GM19328 (cell line): ENCODE measurements around the gene DNAJB14.
"Not testable (repeated sequence)": the region's sequence is repeated elsewhere in the genome, so short reads cannot be mapped to it uniquely, and the experiment has no call there.

Experiments used
- ATAC-seq: cut with Tn5 transposase; IDR thresholded peaks from one replicate; pipeline ENCODE4 v1.9.1; 2021; ENCODE audit warnings: mild to moderate bottlenecking, moderate library complexity; ENCODE audit not compliant: unreplicated experiment

DNAJB14 gene

DNA sequence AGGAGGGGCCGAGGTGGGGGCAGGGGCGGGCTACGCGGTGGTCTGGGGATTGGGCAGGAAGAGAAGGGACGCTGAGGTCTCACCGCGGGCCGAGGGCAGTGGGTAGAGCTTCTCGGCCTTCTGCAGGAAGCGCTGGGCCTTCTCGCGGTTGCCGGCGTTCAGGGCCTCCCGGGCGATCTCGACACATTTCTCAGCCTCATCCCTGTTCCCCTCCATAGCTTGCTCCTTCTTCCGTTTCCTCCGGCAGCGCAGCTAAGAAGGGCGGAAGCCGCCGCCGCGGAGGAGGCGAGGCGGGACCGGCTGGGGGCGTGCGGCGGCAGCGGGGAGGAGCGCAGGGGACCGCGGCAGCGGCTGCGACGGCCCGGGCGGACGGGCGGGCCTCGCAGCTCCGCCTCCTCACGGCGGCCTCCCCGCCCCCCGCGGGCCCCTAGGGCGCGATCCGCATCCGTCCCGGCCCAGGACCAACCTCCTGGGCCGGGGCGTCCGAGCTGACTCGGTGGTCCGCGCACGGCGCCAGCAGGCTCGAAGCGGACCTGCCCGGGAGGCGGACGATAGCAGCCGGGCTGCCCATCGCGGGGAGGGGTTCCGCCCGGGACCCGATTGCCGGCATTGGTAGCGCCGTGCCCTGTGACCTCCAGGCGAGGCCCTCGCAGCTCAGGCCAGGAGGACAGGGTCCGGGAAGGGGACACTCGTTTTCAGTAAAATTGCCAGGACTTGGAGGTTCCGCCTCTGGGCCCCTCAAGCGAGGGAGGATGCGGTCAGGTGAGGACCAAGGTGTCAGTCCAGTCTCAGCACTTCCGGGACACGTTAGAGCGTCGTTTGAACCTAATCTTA, at the start of gene DNAJB14:
DNAJB14 (minus strand) TSS at position 263 of the 834 bp plus-strand sequence; CDS start at position 216, 47 bp downstream.
- peak; percentile 40 for ATAC-seq

GRCh38 chr4:99991741-99992140, 45.3 kb upstream of the DNAJB14 start:
- ATAC-seq, result no peak

GRCh38 chr4:99987681-99988080, 41.3 kb upstream of the DNAJB14 start:
- ATAC-seq, result no peak

DNA sequence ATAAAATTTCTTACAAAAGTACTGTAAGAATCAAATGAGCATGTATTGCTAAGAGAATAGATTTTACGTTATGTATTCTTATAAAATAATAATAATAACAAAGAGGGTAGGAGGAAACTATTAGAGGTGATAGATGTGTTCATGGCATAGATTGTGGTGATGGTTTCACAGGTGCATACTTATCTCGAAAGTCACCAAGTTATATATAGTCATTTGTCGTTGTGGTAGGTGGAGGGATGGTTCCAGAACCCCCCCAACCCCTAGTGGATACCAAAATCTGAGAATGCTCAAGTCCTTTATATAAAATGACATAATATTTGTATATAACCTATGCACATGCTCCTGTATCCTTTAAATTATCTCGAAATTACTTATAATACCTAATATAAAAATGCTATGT, 40.4 kb upstream of the DNAJB14 start:
- peak; percentile 64 for ATAC-seq

DNA sequence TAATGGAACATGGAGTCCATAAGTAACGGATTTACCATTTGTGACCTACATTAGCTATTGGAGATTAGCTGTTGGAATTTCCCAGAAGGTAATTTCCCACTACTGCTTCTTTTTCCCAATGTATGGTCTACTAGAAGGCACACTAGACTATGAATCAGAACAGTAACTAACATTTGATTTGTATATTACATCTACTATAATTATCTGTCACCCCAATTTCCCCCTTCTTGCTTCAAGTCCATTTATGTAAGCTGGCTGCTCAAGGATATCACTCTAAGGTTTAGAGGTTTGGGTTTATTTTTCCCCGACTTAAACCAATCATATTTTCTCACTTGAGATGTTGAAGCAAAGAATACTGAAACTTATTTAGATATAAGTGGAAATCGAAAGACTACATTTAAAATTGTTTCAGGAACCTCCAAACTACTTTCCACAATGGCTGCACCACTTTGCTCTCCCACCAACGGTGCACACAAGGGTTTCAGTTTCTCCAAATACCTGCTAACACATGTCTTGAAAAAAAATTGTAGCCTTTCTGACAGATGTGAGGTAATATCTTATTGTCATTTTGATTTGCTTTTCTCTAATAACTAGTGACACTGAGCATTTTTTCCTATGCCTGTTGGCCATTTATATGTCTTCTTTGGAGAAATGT, 37.0 kb upstream of the DNAJB14 start:
- no peak for ATAC-seq

- ATAC-seq, result no peak
These were observed 33.5 kb upstream of the DNAJB14 start for GRCh38 chr4:99979872-99980271.

DNA sequence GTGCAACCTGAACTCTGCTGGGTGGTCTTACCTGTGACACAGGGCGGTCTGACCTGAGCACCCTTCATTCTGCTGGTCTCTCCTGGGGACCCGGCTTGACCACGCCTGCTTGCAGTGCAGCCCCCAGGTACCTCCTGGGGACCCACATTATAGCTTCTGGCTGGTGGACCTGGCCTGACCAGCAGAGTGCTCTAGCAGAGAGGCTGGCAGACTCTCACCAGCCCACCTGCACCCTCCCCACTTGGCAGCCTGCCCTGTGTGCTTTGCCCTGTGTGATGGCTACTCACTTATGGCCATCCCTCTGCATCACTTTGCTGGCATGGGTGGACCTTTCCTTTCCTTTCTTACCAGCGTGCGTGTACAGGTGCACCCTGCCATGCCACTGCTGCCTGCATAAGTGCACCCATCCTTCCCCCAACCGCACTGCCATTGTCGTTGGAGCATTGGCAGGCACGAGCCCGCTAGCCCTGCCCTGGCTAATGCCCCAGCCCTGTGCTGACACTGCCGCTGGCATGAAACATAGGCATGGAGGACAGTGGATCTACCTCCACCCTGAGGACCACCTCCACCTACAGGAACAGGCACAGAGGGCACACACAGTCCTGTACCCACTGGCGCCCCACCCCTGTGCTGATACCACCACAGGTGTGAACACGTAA, 25.2 kb upstream of the DNAJB14 start:
- ATAC-seq, result no peak

DNA sequence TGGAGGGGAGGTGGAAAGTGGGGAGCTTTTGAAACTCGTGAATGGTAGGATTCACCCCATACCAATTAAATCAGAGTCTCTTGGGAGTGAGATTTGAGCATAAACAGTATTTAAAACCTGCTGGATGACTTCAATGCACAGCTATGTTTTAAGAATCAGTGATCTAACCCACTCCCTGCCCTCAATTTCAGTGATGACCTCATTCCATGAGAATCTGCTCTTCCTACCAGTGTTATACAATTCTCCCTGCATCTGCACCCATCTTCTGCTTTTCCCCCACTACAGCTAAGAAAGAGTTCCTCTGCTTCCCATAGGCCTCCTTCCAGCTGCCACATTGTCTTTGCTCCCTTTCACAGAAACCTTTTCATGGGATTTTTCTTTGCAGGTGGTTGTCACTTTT, 21.9 kb upstream of the DNAJB14 start:
- no peak for ATAC-seq

- ATAC-seq, result no peak
These were observed 20.3 kb upstream of the DNAJB14 start for GRCh38 chr4:99966692-99967091.

DNA sequence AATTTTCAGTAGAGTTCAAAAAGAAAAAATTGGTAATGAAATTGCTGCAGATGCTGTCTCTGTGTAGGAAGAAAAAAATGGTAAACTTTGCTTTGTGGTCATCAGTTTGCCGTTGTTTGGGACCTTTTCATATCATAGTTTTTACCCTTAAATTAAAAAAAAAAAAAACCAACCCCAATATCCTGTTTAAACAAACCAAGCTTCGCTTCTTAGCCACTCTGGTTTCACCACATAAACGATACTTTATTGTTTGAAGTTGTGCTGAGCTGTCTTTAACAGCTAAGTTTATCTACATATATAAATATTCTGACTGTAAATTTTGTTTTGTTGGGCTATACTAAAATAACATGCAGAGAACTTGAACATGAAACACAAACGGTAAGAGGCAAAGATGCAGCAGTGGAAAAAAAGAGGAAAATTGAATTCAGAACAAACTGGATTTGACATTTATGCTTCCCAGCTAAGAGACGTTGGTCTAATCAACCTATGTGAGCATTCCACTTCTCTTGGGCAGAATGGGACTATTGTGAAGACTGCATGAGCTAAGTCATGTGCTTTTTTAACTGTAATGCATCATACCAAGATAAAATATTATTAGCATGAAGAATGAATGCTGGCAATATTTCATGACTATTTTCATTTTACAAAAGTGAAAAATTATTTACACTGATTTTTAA, 19.4 kb upstream of the DNAJB14 start:
- no peak for ATAC-seq

DNA sequence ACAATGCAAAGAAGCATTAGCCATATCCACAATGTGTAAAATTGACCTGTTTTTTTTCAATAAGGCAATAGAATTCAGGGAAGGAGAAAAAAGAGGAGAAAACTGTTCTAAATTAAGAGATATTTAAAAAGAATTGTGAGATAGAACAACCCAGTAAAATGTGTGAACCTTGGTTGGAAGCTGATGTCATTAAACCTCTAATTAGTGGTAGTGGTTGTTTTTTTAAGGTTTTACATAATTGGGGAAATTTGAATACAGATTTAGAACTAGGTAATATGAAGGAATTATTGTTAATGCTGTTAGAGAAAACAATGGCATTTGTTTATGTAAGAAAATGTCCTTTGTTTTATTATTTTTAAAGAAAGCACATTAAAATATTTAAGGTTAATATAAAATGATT, 18.8 kb upstream of the DNAJB14 start:
- ATAC-seq, result no peak

DNA sequence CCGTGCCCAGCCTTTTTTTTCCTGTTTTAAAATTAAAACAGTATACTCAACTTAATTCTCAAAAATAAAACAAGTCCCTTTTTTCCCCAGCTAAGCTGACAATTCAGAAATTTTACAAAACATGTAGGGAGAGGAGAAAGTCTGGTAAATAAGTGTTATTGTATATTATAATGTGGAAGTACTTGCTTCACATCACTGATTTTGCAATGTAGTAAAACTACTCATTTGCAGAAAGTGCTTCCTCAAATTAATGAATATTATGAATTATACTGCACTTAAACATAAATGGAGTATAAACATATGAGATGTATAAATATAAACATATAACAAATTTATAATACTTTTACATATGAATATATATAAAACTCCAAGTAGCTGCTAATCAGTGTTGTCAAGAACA, 15.3 kb upstream of the DNAJB14 start:
- no peak for ATAC-seq

- no peak for ATAC-seq
These were observed 14.2 kb upstream of the DNAJB14 start for GRCh38 chr4:99960648-99961047.

- not testable (repeated sequence) for ATAC-seq
These were observed 11.8 kb upstream of the DNAJB14 start for GRCh38 chr4:99958207-99958606.

- ATAC-seq, result no peak
These were observed 4.5 kb upstream of the DNAJB14 start for GRCh38 chr4:99950913-99951254.

DNA sequence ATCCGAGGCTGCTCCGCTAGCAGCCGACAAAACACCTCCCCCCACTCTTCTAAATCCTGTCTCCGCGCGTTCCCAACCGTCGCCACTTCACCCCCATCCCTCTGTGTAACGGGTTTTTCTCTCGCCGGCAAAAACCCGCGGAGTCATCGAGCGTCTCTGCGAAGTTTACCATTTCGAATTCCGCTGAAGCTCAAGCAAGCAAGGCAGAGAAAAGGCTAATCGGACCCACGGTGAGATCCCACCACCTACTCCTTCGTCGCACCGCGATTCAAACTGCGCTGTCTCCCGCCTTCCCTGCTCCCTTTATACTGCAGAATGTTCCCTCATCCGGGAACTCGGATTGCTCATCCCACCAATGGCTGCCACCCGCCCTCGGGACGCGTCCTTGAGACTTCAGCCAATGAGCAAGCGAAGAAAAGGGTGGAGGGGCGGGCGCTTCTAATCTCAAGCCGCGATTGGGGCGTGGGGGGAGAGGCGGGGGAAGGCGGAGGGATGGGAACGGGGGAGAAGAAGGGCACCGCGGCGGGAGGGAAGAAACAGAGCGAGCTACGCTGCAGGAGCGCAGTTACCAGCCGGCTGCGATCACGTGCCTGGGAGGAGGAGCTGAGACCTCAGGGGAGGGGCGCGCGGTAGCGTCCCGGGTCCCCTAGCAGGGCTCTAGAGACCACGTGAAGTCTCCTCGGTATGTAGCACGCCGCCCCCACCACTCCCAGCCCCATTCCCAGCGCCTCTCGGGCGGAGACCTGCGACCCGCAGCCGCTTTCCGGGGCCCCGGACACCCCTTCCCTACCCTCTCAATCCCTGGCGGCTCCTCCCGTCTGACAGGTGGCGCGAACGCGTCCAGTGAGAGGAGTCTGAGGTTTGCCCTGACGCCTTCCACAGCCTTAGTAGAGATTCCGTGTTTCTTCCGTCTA, 3.8 kb upstream of the DNAJB14 start, which contains the start of gene H2AZ1:
H2AZ1 (minus strand) TSS at position 277 of the 914 bp plus-strand sequence; CDS start at position 172, 105 bp downstream.
- peak; percentile 62 for ATAC-seq

DNA sequence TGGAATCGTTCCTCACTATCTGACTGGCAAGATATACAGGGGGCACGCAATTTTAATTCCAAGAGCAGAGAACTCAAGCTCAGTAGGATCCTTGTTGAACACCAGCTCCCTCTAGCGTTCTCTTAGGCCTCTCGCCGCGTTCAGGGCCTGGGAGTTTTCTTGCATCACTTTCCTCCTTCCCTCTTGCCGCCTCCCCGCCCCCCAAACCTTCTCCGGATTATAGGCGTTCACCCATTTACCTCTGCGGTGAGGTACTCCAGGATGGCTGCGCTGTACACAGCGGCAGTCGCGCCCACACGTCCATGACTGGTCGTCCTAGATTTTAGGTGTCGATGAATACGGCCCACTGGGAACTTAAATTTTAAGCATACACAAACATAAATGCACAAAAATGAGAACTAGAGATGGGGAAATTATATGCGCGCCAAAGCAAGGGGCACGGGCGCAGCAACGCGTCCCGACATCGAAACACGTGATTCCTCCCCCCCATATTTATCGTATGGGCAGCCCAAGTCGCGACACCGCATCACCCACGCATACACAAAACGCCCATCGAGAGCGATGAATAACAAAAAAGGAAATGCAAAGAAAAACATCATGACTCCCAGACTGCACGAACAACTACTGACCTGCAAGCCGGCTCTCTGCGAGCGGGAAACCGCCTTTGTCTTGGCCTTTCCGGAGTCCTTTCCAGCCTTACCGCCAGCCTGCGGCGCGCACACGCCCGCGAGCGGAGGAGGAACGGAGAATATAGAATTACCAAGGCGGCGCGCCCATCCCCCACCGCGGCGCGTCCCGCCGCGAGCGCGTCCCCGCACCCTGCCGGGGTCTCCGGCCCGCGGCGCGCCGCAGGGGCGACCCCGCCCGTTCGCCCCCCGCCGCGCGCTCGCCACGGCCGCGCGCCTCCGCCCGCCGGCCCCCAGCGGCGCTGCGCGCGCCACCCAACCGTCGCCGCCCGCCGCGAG, 2.9 kb upstream of the DNAJB14 start:
- peak; percentile 16 for ATAC-seq

GRCh38 chr4:99947608-99948007, 1.2 kb upstream of the DNAJB14 start:
- ATAC-seq, result no peak

DNA sequence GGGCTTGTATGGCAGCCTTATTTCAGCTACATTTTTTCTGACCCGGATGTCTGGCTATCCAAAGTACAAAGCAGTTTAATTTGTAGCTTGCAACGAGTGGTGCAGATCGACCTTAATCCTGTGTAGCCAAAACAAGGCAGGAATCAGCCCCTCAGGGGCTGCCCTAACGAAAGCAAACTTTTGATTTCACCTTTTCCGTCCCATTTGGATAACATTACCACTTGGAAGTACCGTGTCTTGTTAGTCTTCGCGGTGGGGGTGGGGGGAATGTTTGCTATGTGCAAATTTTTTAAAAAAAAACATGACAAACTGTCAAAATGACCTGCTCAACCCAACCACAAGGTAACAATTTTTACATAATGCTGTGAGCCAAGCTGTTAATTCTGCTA, 766 bp upstream of the DNAJB14 start:
- no peak for ATAC-seq
